SJCRH30 (cell line): ENCODE data around the gene SCGB1D1. TPM values are rescaled to one million over a fixed set of nuclear protein-coding genes. Genes with fewer than 3 reads are reported as not detected.

Experiments used
- DNase-seq, 2 experiments: peaks; one replicate each; pipeline ENCODE4 v3.0.0-alpha.2; 2015 to 2020
- H3K27ac ChIP-seq: fragments of 250-450 bp; sonication (Bioruptor Pico); 2 replicates; pipeline ENCODE4 v1.5.1; 2020; ENCODE audit warnings: mild to moderate bottlenecking, moderate library complexity
- H3K27me3 ChIP-seq: fragments of 250-450 bp; sonication (Bioruptor Pico); 2 replicates; pipeline ENCODE4 v1.5.1; 2020; ENCODE audit warnings: mild to moderate bottlenecking, moderate library complexity
- H3K36me3 ChIP-seq: fragments of 250-450 bp; sonication (Bioruptor Pico); 2 replicates; pipeline ENCODE4 v1.5.1; 2020; ENCODE audit warnings: mild to moderate bottlenecking, moderate library complexity
- H3K4me1 ChIP-seq: fragments of 250-450 bp; sonication (Bioruptor Pico); 2 replicates; pipeline ENCODE4 v1.5.1; 2020; ENCODE audit warnings: mild to moderate bottlenecking, moderate library complexity
- H3K4me3 ChIP-seq: fragments of 250-450 bp; sonication (Bioruptor Pico); 2 replicates; pipeline ENCODE4 v1.5.1; 2020; ENCODE audit warnings: mild to moderate bottlenecking, moderate library complexity
- H3K9me3 ChIP-seq: fragments of 250-450 bp; sonication (Bioruptor Pico); replicated peaks from 2 replicates; pipeline ENCODE4 v1.5.1; 2020; ENCODE audit warnings: mild to moderate bottlenecking, moderate library complexity
- total RNA-seq: library from RNA; depleted of rRNA; stranded (reverse); fragments of >200 nt; shearing (Covaris generic); gene quantifications from 2 replicates; pipeline ENCODE4 v1.2.3, GENCODE V29; 2014; rRNA removed

Gene SCGB1D1, protein sequence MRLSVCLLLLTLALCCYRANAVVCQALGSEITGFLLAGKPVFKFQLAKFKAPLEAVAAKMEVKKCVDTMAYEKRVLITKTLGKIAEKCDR
- not detected in 2 replicates for total RNA-seq

DNA sequence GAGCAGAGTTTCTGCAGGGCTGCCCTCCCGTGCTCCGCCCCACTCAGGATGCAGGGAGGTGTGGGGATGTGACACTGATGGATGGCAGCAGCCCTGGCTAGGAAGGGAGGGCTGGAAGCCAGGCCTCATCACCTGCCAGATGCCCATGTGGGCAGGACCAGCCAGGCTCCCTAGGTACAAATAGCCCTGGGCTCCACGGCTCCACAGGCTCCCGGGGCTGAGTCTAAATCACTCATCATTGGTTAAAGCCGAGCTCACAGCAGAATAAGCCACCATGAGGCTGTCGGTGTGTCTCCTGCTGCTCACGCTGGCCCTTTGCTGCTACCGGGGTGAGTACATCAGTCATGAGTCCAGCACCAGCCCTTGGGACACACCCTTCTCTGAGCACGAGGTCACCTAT lies at the start of gene SCGB1D1:
SCGB1D1 (plus strand) TSS at position 206 of the 400 bp plus-strand sequence; CDS start at position 275, 69 bp downstream.
- no peaks in the 10 kb centered on the region for H3K4me1 ChIP-seq
- no peaks in the 10 kb centered on the region for H3K9me3 ChIP-seq
- peaks cover 8% of the 10 kb centered on the region; the same call in 1 of the 2 replicates for H3K27me3 ChIP-seq
- H3K4me3 ChIP-seq, result no peak within 1 kb of the TSS
- no peaks in the 10 kb centered on the region for H3K36me3 ChIP-seq
- DNase-seq, result no peak
- H3K27ac ChIP-seq, result no peak within 1 kb of the TSS

DNA sequence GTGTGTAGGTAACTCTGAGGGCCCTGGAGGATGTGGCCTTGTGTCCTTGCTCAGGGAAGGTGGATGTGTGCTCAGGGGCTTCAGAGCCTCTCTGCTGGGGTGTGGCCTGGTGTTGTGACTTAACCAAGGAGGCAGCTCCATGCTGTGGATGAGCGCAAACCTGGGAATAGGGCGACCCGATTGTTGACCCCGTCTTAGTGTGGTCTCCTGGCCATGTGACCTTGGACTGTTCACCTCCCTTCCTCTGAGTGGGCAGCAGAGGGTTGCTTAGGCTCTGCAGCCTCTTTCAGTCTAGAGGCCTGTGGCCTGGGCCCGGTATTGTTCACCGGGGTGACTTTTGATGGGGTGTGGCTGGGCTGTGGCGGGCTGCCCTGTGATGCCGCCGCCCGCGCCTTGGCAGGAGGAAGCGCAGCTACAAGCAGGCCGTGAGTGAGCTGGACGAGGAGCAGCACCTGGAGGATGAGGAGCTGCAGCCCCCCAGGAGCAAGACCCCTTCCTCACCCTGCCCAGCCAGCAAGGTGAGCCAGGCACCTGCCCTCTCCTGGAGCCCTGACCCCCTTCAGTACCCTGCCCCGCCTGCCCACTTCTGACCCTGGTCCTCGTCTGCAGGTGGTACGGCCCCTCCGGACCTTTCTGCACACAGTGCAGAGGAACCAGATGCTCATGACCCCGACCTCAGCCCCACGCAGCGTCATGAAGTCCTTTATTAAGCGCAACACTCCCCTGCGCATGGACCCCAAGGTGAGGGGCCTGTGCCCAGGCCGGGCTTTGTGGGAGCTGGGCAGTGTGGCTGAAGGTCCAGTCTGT lies 49.5 kb upstream of the SCGB1D1 start:
- DNase-seq, result no peak
- Histone ChIP-seq H3K4me1 (no peaks in the 10 kb centered on the region), H3K9me3 (no peaks in the 10 kb centered on the region), H3K27me3 (no peaks in the 10 kb centered on the region), H3K4me3 (no peak overlapping the region), H3K36me3 (peaks cover 80% of the 10 kb centered on the region), H3K27ac (no peak overlapping the region)

DNA sequence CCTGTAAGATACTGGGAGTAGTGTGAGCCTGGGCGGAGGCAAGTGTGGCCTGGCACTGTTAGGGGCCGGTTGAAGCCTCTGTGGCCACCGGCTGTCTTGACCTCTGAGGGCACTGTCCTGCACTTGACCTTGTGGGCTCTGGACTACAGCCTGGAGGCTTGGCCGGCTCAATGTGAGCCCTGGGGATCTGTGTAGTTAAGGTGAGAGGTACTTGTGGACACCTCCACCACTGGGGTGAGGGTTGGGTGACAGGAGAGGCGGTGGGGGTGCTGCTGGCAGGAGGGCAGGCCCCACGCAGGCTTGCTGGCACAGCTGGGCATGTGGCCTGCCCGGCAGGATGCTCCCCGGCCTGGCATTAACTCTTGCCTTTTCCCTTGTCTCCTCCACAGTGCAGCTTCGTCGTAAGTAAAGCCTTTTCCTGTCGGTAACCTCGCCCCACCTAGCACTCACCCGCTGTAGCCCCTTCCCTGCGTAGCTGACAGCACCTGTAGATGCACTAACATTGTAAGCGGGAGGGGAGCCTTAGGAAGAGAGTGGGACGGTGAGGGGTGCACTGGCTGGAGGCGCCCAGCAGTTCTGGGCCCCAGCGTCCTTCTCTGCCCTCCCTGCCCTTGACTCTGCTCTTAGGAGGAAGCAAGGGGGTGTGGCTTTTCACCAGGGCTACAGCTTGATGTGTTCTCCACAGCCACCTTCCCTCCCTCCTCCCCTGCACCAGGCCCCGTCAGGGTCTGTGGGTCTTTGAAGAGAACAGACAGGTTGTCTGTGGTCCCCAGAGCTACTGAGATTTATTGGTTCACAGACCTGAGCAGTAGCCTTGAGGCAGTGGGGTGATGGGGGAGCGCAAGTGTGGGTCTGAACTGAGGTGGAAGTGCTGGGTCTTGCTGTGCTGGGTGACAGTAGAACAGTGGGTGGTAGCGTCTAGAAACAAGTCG lies 48.6 kb upstream of the SCGB1D1 start:
- Histone ChIP-seq H3K9me3 (no peaks in the 10 kb centered on the region), H3K4me1 (no peaks in the 10 kb centered on the region), H3K36me3 (peaks cover 85% of the 10 kb centered on the region), H3K27ac (no peak overlapping the region), H3K27me3 (no peaks in the 10 kb centered on the region), H3K4me3 (no peak overlapping the region)
- DNase-seq, result no peak

DNA sequence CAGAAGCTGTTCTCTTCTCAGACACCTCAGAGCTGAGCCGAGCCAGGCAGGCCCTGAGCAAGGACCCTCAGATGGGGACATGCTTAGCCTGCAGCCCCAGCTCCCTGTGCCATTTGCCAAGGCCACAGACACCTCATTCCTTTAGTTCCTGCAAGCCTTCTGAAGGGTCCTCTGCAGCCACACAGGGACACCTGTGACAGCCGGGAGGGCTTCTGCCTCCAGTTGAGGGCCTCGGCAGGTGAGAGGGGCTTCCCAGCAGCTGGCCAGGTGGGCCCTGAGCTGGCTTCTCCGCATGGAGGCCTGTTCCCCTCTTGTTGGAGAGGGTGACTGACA lies 48.0 kb upstream of the SCGB1D1 start:
- H3K4me1 ChIP-seq, result no peaks in the 10 kb centered on the region
- no peak for DNase-seq
- no peak overlapping the region for H3K27ac ChIP-seq
- H3K27me3 ChIP-seq, result no peaks in the 10 kb centered on the region
- no peaks in the 10 kb centered on the region for H3K9me3 ChIP-seq
- no peak overlapping the region for H3K4me3 ChIP-seq
- H3K36me3 ChIP-seq, result peaks cover 83% of the 10 kb centered on the region

DNA sequence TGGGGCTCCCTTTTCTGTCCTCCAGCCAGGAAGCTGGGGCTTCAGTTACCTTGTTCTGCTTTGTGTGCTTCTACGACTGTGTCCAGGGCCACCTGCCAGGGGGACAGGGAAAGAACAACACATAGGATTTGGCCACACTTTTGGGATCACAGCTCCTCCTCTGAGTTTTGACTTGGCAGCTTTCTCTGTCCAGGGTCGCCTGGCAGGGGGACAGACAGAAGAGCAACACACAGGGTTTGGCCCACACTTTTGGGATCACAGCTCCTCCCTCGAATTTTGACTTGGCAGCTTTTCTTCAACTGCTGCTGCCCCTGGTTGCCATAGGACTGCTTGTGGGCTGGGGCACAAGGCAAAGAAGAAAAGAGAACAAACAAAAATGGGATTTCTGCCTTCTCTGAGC lies 47.1 kb upstream of the SCGB1D1 start:
- no peak overlapping the region for H3K4me3 ChIP-seq
- H3K36me3 ChIP-seq, result peaks cover 85% of the 10 kb centered on the region
- no peak for DNase-seq
- no peaks in the 10 kb centered on the region for H3K9me3 ChIP-seq
- no peaks in the 10 kb centered on the region for H3K27me3 ChIP-seq
- no peak overlapping the region for H3K27ac ChIP-seq
- H3K4me1 ChIP-seq, result no peaks in the 10 kb centered on the region

DNA sequence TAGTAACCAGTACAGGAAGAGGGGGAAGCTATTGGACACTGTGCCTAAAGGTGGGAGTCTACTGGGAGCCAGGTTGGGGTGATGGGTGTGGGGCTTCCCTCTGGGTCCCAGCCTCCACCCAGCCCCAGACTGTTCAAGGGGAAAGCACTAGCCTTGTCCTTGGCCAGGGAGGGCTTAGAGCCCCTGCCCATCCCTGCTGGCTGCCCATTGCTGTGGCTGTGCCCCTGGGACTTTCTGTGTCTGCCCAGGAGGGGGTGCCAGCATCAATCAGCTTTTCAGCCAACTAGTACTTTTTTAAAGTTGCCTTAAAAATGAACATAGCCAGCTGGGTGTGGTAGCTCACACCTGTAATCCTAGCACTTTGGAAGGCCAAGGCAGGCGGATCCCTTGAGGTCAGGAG lies 46.3 kb upstream of the SCGB1D1 start:
- Histone ChIP-seq H3K9me3 (no peaks in the 10 kb centered on the region), H3K36me3 (peaks cover 79% of the 10 kb centered on the region), H3K4me1 (no peaks in the 10 kb centered on the region), H3K27ac (no peak overlapping the region), H3K27me3 (no peaks in the 10 kb centered on the region), H3K4me3 (no peak overlapping the region)
- no peak for DNase-seq

DNA sequence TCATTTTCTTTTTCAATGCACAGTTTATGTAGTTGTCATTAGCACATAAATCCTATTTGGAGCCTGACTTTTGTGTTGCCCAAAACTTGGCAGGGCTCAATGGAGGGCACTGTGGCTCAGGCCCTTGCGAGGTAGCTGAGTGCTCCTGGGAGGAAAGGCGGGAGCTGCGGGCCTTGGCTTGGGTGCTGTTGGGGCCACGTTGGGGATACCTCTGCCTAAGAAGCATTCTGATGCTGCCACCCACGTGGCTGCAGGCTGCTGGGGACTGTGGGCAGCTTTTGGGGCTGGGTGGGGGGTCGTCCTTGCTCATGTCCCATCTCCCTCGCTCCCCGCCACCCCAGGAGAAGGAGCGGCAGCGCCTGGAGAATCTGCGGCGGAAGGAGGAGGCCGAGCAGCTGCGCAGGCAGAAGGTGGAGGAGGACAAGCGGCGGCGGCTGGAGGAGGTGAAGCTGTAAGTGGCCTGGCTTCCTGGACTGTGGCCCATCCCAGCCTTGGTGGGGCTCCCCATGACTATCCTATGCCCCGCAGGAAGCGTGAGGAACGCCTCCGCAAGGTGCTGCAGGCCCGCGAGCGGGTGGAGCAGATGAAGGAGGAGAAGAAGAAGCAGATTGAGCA lies 45.3 kb upstream of the SCGB1D1 start:
- Histone ChIP-seq H3K27ac (no peak overlapping the region), H3K9me3 (no peaks in the 10 kb centered on the region), H3K4me1 (no peaks in the 10 kb centered on the region), H3K4me3 (no peak overlapping the region), H3K36me3 (peaks cover 79% of the 10 kb centered on the region), H3K27me3 (no peaks in the 10 kb centered on the region)
- DNase-seq, result no peak

DNA sequence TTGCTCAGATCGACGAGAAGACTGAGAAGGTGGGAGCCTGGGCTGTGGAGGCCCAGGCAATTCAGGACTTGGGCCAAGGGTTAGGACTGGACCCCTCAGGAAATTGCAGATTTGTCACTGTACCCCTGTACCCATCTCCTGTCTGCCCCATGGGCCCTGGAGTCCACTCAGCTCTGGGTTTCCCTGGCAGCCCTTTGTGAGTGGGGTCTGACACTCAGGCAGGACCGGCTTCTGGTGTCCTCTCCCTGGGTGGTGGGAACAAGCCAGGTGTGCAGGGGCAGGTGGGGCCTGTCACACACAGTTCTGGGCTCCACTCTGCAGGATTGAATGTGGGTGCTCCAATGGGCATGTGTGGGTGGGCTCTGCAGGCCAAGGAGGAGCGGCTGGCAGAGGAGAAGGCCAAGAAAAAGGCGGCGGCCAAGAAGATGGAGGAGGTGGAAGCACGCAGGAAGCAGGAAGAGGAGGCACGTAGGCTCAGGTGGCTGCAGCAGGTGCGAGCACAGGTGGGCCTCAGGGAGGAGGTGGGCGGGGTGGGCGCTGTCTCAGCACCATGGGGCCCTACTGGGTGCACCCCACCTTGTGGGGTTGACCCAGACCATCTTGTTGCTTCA lies 44.6 kb upstream of the SCGB1D1 start:
- Histone ChIP-seq H3K4me1 (no peaks in the 10 kb centered on the region), H3K4me3 (no peak overlapping the region), H3K36me3 (peaks cover 81% of the 10 kb centered on the region), H3K9me3 (no peaks in the 10 kb centered on the region), H3K27ac (no peak overlapping the region), H3K27me3 (no peaks in the 10 kb centered on the region)
- no peak for DNase-seq

DNA sequence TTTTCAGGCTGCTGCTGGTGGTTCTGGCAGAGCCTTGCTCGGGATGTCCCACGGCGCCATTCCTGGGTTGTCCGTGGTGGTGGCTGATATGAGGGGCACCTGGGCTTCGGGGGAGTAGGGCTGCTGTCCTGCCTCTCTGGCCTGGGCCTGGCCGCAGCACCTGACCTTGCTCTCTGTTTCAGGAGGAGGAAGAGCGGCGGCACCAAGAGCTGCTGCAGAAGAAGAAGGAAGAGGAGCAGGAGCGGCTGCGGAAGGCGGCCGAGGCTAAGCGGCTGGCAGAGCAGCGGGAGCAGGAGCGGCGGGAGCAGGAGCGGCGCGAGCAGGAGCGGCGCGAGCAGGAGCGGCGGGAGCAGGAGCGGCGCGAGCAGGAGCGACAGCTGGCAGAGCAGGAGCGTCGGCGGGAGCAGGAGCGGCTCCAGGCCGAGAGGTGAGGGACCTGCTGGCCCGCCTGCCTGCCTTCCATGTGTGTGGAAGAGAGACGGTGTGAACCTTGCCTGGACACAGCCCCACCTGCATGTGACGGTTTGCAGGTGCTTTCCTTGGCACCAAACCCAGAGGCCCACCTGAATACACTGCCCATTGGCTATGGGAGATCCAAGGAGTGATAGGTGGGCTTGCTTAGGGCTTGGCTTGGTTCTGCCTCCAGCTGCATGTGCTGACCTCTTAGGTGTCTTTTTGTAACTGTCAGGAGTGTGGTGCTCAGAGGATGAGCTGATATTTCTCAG lies 43.4 kb upstream of the SCGB1D1 start:
- Histone ChIP-seq H3K9me3 (no peaks in the 10 kb centered on the region), H3K4me3 (no peak overlapping the region), H3K4me1 (no peaks in the 10 kb centered on the region), H3K27ac (no peak overlapping the region), H3K36me3 (peaks cover 81% of the 10 kb centered on the region), H3K27me3 (no peaks in the 10 kb centered on the region)
- DNase-seq, result no peak

DNA sequence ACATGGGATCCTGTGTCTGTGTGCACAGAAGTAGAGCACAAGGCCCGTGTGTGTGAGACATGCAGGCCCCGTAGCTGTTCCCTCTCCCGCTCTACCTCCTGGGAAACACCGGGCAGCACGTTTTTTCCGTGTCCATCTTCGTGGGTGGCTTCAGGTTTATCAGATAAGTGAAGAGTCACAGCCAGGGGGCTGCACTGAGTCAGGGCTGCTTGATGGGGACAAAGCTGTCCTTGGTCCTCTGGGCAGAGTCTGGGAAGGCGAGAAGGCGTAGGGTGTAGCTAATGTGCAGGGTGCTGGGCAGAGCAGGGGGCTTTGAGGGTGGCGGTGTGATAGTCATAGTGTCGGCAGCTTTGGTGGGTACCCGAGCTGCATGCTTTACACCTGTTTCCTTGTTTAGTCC lies 42.5 kb upstream of the SCGB1D1 start:
- Histone ChIP-seq H3K4me1 (no peaks in the 10 kb centered on the region), H3K9me3 (no peaks in the 10 kb centered on the region), H3K27ac (no peak overlapping the region), H3K36me3 (peaks cover 80% of the 10 kb centered on the region), H3K4me3 (no peak overlapping the region), H3K27me3 (no peaks in the 10 kb centered on the region)
- no peak for DNase-seq

DNA sequence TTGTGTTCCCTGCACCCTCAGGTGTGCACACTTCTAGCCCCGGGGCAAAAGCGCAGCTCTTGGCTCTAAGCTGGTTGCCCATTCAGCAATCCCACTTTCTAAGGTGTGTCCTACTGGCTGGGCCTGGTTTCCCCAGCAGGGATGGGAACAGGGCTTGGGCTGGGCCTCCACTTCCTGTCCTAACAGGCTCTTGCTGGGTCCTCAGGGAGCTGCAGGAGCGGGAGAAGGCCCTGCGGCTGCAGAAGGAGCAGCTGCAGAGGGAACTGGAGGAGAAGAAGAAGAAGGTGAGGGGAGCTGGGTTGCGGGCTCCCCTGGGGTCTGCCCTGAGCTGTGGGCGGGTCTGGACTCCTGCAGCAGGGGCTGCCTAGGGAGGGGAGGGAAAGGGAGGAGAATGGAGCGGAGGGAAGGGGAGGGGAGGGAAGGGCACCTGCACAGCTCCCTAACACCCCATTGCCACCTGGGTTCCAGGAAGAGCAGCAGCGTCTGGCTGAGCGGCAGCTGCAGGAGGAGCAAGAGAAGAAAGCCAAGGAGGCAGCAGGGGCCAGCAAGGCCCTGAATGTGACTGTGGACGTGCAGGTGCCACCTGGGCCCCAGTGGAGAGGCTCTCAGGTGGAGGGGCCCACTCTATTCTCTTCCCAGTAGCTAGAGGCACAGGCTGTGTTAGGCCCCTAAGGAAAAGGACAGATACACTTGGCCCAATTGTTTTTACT lies 41.6 kb upstream of the SCGB1D1 start:
- Histone ChIP-seq H3K4me3 (no peak overlapping the region), H3K27ac (no peak overlapping the region), H3K27me3 (no peaks in the 10 kb centered on the region), H3K4me1 (no peaks in the 10 kb centered on the region), H3K9me3 (no peaks in the 10 kb centered on the region), H3K36me3 (peaks cover 74% of the 10 kb centered on the region)
- DNase-seq, result no peak

DNA sequence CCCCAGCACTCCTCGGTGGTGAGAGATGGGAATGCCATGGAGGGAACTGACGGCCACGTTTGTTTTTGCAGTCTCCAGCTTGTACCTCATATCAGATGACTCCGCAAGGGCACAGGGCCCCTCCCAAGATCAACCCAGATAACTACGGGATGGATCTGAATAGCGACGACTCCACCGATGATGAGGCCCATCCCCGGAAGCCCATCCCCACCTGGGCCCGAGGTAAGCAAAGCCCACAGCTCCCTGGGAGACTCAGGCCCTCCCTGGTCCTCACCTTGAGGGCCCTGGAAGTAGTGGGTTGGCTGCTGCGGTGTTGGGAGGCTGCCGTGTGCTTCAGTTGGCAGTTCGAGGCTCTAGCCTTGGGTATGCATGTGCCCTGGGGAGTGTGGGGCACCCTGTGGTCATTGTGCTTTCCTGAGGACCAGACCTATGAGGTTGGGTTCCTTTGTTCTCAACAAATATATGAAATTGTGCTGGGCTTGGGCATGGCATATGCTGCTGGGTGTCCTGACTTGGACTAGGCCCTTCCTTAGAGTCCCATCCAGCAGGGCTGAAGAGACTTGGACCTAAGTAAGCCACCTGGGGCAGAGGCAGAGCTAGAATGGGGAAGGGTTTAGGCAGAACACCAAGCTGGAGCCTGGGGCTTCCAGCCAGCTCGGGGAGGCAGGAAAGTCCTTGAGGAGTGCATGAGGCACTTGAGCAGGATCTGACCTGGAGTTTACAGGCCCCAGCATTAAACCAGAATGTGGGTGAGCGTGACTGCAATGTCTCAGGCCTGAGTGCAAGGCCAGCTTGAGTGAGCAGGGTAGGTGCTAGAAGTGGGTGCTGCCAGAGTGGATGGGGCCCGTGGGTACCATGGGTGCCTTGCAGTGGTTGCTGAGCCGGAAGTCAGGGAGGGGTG lies 39.8 kb upstream of the SCGB1D1 start:
- H3K4me1 ChIP-seq, result no peaks in the 10 kb centered on the region
- no peak for DNase-seq
- H3K4me3 ChIP-seq, result no peak overlapping the region
- H3K27me3 ChIP-seq, result no peaks in the 10 kb centered on the region
- no peak overlapping the region for H3K27ac ChIP-seq
- peaks cover 65% of the 10 kb centered on the region for H3K36me3 ChIP-seq
- H3K9me3 ChIP-seq, result no peaks in the 10 kb centered on the region
